H1 (cell line): ENCODE results near the gene CLIP3. TPM values are rescaled to one million over a fixed set of nuclear protein-coding genes. Genes with fewer than 3 reads are reported as not detected.

Source experiments
- KDM4A ChIP-seq: IDR thresholded peaks from one replicate; pipeline ENCODE4 v1.7.1; 2012; ENCODE audit warnings: low read depth, mild to moderate bottlenecking, moderate library complexity, low read length, inconsistent platforms; ENCODE audit not compliant: severe bottlenecking
- polyA plus RNA-seq, 7 experiments: library from polyadenylated mRNA; depleted of rRNA in 3 of 7; stranded (reverse) in 5 of 7; unstranded in 2 of 7; fragments of >200 nt in 5 of 7; fragments of 200-250 nt in 2 of 7; gene quantifications; 1 replicate in 5 of 7; 2 replicates in 1 of 7; 4 replicates in 1 of 7; pipeline versions ENCODE4 v1.2.1 to v1.2.3, GENCODE V29; 2011 to 2013; ENCODE audit warnings: missing spikeins in 2 of 7, mixed read lengths in 2 of 7
- total RNA-seq: library from RNA; stranded (reverse); fragmentation: NEBNext Ultra II Directional; extraction: Animal tissue kit (Norgen Biotek cat#: 25700); gene quantifications from 2 replicates; pipeline ENCODE4 v1.2.1, GENCODE V29; 2021

CLIP3 gene
- total and polyA plus RNA-seq, 2 of the 8 experiments (the other 6 are each of a cell fraction or from before 2014, with no cell fraction given), result 5.9 to 21.7 TPM

DNA sequence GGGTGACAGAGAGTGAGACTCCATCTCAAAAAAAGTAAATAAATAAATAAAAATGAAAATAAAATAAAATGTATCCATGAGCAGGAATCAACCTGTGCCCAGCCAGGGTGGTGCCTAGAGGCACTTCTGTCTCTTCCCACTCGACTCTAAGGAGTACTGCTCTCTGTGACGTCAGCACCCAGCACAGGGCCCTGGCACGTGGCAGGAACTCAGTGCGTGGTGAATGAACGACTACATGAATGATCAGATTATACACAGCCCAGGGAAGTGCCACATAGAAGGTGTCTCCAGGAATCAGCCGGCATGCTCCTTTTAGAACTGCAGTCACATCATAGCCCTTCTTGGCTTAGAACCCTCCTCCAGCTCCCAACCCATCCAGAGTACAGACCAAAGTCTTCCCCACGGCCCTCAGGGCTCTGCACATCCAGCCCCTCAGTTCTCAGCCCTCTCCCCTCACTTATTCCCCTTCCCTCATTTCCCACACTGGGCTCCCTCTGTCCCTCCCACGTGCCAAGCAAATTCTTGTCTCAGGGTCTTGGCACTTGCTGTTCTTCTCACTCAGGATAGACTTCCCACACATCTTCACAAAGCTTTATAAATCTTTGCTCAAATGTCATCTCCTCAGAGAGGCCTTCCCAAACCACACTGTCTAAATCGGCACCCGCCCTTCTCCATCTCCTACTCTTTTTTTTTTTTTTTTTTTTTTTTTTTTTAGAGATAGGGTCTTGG, 4.2 kb downstream of the CLIP3 start (continued):
- TF ChIP-seq KDM4A, result no peak
